ENCODE data around the gene PIGBOS1. TPM values are rescaled to one million over a fixed set of nuclear protein-coding genes. Genes with fewer than 3 reads are reported as not detected.

PIGBOS1 gene
- total and polyA plus RNA-seq, 9 of the 15 experiments (the other 6 are each of a cell fraction or from before 2014, with no cell fraction given): 25.2 to 76.2 (median 46.0) TPM

DNA sequence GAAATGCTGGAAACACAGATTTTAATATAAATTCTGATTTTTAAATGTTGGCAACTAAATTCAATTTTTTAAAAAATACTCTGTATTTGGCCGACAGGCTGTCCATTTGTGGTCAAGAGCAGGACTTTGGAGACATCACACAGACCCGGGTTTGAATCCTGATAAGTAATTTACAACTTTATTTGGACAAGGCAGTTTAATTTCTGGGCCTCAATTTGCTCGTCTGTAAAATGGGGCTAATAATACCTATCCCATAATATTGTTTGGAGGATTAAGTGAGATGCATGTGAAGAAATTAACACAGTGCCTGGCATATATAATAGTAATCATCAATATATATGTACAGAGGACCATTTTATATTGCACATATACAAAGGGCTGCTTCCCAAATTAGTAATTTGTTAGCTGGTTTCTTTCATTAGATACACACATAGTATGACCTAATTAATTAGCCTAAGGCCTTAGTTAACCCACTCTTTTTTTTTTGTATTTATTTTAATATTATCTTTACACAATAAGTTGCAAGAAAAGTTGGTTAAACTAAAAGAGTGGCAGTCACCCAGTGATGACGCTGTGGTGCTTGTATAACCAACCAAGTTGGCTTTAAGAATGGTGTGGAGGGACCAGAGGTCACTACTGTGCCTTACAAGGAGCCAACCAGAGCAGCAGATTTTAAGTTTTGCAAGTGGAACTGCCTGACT, 764 bp upstream of the PIGBOS1 start (continued):
- no peak for TF ChIP-seq BRCA1 (IDR thresholded peaks at IDR 0.05)
- TF ChIP-seq BRCA1 (CRISPR knock-in tag; IDR thresholded peaks at IDR 0.05): no peak
- peak; percentile 37 for TF ChIP-seq PHF20 (IDR thresholded peaks at IDR 0.05; ENCODE audit: partially characterized antibody)
- no peak for TF ChIP-seq SMARCC2 (IDR thresholded peaks at IDR 0.05; ENCODE audit: low read depth)
- TF ChIP-seq MCM5 (IDR thresholded peaks at IDR 0.05; ENCODE audit: low read depth): no peak
- no peak for TF ChIP-seq RNF219 (CRISPR knock-in tag; IDR thresholded peaks at IDR 0.05)
- no peak for TF ChIP-seq MAFK (IDR thresholded peaks at IDR 0.05; ENCODE audit: low read length)
- TF ChIP-seq RBM25 (IDR thresholded peaks at IDR 0.05; ENCODE audit: low read depth, low read length, severe bottlenecking): peak; percentile 99
- no peak for TF ChIP-seq MAFF (IDR thresholded peaks at IDR 0.05; ENCODE audit: low read length)
- TF ChIP-seq RBBP5 (IDR thresholded peaks at IDR 0.05; ENCODE audit: borderline replicate concordance, insufficient read depth, low read length, poor library complexity, severe bottlenecking): no peak
- no peak for TF ChIP-seq TCF7 (IDR thresholded peaks at IDR 0.05; ENCODE audit: borderline replicate concordance)
- TF ChIP-seq ZNF444 (CRISPR knock-in tag; IDR thresholded peaks at IDR 0.05): no peak
- TF ChIP-seq ZNF121 (CRISPR knock-in tag; conservative IDR thresholded peaks at IDR 0.05): no peak
- 0 out of 2 replicates have a peak, but pooled peaks have one; percentile 8 for TF ChIP-seq FOSL1 (tag; conservative IDR thresholded peaks at IDR 0.05)
- TF ChIP-seq NR2C2 (CRISPR knock-in tag; IDR thresholded peaks at IDR 0.05): no peak
- peak; percentile 85 for TF ChIP-seq NR2C2 (tag; IDR thresholded peaks at IDR 0.05)
- TF ChIP-seq ZBTB8A (IDR thresholded peaks at IDR 0.05; ENCODE audit: partially characterized antibody): no peak
- no peak for TF ChIP-seq SMAD1 (IDR thresholded peaks at IDR 0.05; ENCODE audit: low read depth, low read length, partially characterized antibody)
- no peak for TF ChIP-seq KAT7 (CRISPR knock-in tag; IDR thresholded peaks at IDR 0.05; ENCODE audit: borderline replicate concordance)
- TF ChIP-seq NFYB (IDR thresholded peaks at IDR 0.05; ENCODE audit: extremely low read depth, insufficient read length): no peak
- TF ChIP-seq SETDB1 (IDR thresholded peaks at IDR 0.05; ENCODE audit: low read length): no peak
- no peak for TF ChIP-seq RFX5 (IDR thresholded peaks at IDR 0.05; ENCODE audit: low read depth, low read length)
- 0 out of 2 replicates have a peak, but pooled peaks have one; percentile 16 for TF ChIP-seq GTF2A2 (tag; IDR thresholded peaks at IDR 0.05)
- no peak for TF ChIP-seq DIDO1 (tag; IDR thresholded peaks at IDR 0.05; ENCODE audit: low read depth)
- peak; percentile 38; the same call in 1 of the 2 replicates for TF ChIP-seq PKNOX1 (IDR thresholded peaks at IDR 0.05)
- TF ChIP-seq, protein P1, sequence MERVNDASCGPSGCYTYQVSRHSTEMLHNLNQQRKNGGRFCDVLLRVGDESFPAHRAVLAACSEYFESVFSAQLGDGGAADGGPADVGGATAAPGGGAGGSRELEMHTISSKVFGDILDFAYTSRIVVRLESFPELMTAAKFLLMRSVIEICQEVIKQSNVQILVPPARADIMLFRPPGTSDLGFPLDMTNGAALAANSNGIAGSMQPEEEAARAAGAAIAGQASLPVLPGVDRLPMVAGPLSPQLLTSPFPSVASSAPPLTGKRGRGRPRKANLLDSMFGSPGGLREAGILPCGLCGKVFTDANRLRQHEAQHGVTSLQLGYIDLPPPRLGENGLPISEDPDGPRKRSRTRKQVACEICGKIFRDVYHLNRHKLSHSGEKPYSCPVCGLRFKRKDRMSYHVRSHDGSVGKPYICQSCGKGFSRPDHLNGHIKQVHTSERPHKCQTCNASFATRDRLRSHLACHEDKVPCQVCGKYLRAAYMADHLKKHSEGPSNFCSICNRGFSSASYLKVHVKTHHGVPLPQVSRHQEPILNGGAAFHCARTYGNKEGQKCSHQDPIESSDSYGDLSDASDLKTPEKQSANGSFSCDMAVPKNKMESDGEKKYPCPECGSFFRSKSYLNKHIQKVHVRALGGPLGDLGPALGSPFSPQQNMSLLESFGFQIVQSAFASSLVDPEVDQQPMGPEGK (CRISPR knock-in tag; IDR thresholded peaks at IDR 0.05; ENCODE audit: borderline replicate concordance): no peak
